Measurements from ENCODE around the gene OR2A2. TPM values are rescaled to one million over a fixed set of nuclear protein-coding genes. Genes with fewer than 3 reads are reported as not detected.

OR2A2 gene
- not detected in 2 replicates for total RNA-seq (2014; rRNA removed; shearing (Covaris generic))
- not detected in 2 replicates for total RNA-seq (2022)
- Bru-seq, nascent RNA, result not detected
- BruChase-seq, experiment 1, labeled RNA remaining after a 6-hour chase, result not detected
- BruChase-seq, experiment 2, labeled RNA remaining after a 2-hour chase, result not detected
- long read RNA-seq, result 0 reads

DNA sequence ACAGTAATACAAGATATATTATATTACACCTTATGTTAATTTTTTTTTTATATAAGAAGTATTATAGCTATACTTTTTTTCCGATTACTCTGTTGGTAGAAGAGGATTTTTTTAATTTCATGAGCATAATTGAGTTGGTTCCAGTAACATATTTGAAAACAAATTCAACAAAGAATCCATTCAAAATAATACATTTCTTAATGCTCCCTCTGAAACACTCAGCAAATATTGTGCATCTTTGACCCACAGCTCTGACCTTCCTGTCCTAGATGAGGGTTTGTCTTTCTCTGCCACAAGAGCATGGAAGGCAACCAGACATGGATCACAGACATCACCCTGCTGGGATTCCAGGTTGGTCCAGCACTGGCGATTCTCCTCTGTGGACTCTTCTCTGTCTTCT lies at the start of gene OR2A2:
Gene OR2A2, plus strand, starts transcription at position 301 of the 400 bp plus-strand sequence. Its CDS starts 0 bp downstream, at position 301.
- intact Hi-C loops (cut with micrococcal nuclease; ENCODE audit: unreplicated experiment), result no loop called here
- BruUV-seq (replicated peaks), result no TSS peak
- Histone ChIP-seq H3K4me2 (ENCODE audit: low read length) (no peak within 1 kb of the TSS), H3K27ac (ENCODE audit: low read depth, low read length, poor library complexity, severe bottlenecking) (no peak within 1 kb of the TSS), H3K9me2 (ENCODE audit: insufficient read depth, low read length) (no peaks in the 10 kb centered on the region), H3K4me3 (ENCODE audit: low read depth, low read length, poor library complexity, severe bottlenecking) (no peak within 1 kb of the TSS), H2AFZ (ENCODE audit: low read length) (no peak within 1 kb of the TSS), H3K9me3 (ENCODE audit: low read length) (no peaks in the 10 kb centered on the region), H4K20me1 (ENCODE audit: insufficient read depth, low read length) (no peaks in the 10 kb centered on the region), H3K4me1 (ENCODE audit: insufficient read depth, low read length, poor library complexity, severe bottlenecking) (no peaks in the 10 kb centered on the region), H3K79me2 (ENCODE audit: insufficient read depth, low read depth, low read length) (no peaks in the 10 kb centered on the region), H3K36me3 (ENCODE audit: insufficient read depth, low read length) (no peaks in the 10 kb centered on the region)
- POLR2A ChIA-PET, result no interaction called here
- no peak for TF ChIP-seq EZH2phosphoT487 (IDR thresholded peaks at IDR 0.05; ENCODE audit: borderline replicate concordance, low read depth, low read length)
- TF ChIP-seq, protein P1, sequence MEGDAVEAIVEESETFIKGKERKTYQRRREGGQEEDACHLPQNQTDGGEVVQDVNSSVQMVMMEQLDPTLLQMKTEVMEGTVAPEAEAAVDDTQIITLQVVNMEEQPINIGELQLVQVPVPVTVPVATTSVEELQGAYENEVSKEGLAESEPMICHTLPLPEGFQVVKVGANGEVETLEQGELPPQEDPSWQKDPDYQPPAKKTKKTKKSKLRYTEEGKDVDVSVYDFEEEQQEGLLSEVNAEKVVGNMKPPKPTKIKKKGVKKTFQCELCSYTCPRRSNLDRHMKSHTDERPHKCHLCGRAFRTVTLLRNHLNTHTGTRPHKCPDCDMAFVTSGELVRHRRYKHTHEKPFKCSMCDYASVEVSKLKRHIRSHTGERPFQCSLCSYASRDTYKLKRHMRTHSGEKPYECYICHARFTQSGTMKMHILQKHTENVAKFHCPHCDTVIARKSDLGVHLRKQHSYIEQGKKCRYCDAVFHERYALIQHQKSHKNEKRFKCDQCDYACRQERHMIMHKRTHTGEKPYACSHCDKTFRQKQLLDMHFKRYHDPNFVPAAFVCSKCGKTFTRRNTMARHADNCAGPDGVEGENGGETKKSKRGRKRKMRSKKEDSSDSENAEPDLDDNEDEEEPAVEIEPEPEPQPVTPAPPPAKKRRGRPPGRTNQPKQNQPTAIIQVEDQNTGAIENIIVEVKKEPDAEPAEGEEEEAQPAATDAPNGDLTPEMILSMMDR (conservative IDR thresholded peaks at IDR 0.05; ENCODE audit: low read length), result no peak
- CTCF ChIA-PET (ENCODE audit: unreplicated experiment), result no interaction called here
- no peak for DNase-seq (ENCODE audit: low spot score)

- CTCF ChIA-PET (ENCODE audit: unreplicated experiment), result no interaction called here
- H3K4me2 ChIP-seq (ENCODE audit: low read length), result no peak overlapping the region
- no peak for DNase-seq (ENCODE audit: low spot score)
- no peak overlapping the region for H2AFZ ChIP-seq (ENCODE audit: low read length)
- no TSS peak for BruUV-seq (replicated peaks)
- POLR2A ChIA-PET, result no interaction called here
- no peaks in the 10 kb centered on the region for H3K36me3 ChIP-seq (ENCODE audit: insufficient read depth, low read length)
- TF ChIP-seq EZH2phosphoT487 (IDR thresholded peaks at IDR 0.05; ENCODE audit: borderline replicate concordance, low read depth, low read length), result no peak
- TF ChIP-seq, protein P1 (conservative IDR thresholded peaks at IDR 0.05; ENCODE audit: low read length), result peak; percentile 60
- H3K79me2 ChIP-seq (ENCODE audit: insufficient read depth, low read depth, low read length), result no peaks in the 10 kb centered on the region
- H3K27ac ChIP-seq (ENCODE audit: low read depth, low read length, poor library complexity, severe bottlenecking), result no peak overlapping the region
- H3K9me2 ChIP-seq (ENCODE audit: insufficient read depth, low read length), result no peaks in the 10 kb centered on the region
- H3K9me3 ChIP-seq (ENCODE audit: low read length), result no peaks in the 10 kb centered on the region
- intact Hi-C loops (cut with micrococcal nuclease; ENCODE audit: unreplicated experiment), result no loop called here
- no peak overlapping the region for H3K4me3 ChIP-seq (ENCODE audit: low read depth, low read length, poor library complexity, severe bottlenecking)
- no peaks in the 10 kb centered on the region for H3K4me1 ChIP-seq (ENCODE audit: insufficient read depth, low read length, poor library complexity, severe bottlenecking)
- no peaks in the 10 kb centered on the region for H4K20me1 ChIP-seq (ENCODE audit: insufficient read depth, low read length)
Measured at GRCh38 chr7:144063710-144064109, 45.7 kb upstream of the OR2A2 start.

- ChIA-PET POLR2A (interaction anchor here (1.4 kb wide), 1 partner anchor 57 kb away, joined by 3 read pairs; no protein-coding TSS in a partner anchor), CTCF (ENCODE audit: unreplicated experiment) (no interaction called here)
- Histone ChIP-seq H3K27ac (ENCODE audit: low read depth, low read length, poor library complexity, severe bottlenecking) (no peak within 1 kb of the TSS), H3K9me3 (ENCODE audit: low read length) (no peaks in the 10 kb centered on the region), H3K79me2 (ENCODE audit: insufficient read depth, low read depth, low read length) (no peaks in the 10 kb centered on the region), H3K9me2 (ENCODE audit: insufficient read depth, low read length) (no peaks in the 10 kb centered on the region), H3K4me3 (ENCODE audit: low read depth, low read length, poor library complexity, severe bottlenecking) (no peak within 1 kb of the TSS), H4K20me1 (ENCODE audit: insufficient read depth, low read length) (no peaks in the 10 kb centered on the region), H3K4me1 (ENCODE audit: insufficient read depth, low read length, poor library complexity, severe bottlenecking) (no peaks in the 10 kb centered on the region), H3K4me2 (ENCODE audit: low read length) (no peak within 1 kb of the TSS), H3K36me3 (ENCODE audit: insufficient read depth, low read length) (no peaks in the 10 kb centered on the region), H2AFZ (ENCODE audit: low read length) (no peak within 1 kb of the TSS)
- intact Hi-C loops (cut with micrococcal nuclease; ENCODE audit: unreplicated experiment), result no loop called here
- DNase-seq (ENCODE audit: low spot score), result no peak
- BruUV-seq (replicated peaks), result no TSS peak
- TF ChIP-seq EZH2phosphoT487 (IDR thresholded peaks at IDR 0.05; ENCODE audit: borderline replicate concordance, low read depth, low read length), result no peak
- TF ChIP-seq, protein P1 (conservative IDR thresholded peaks at IDR 0.05; ENCODE audit: low read length), result no peak
Measured at GRCh38 chr7:144069511-144069910, 39.9 kb upstream of the OR2A2 start, which contains the start of gene OR2A25. Gene OR2A25, plus strand, starts transcription at chr7:144069811. Its CDS starts 4,409 bp downstream, at chr7:144074220.

All from OCI-LY7 (cell line).